GM19035 (cell line): Measurements from ENCODE around the gene NEDD4.
"Not testable (repeated sequence)": the region's sequence is repeated elsewhere in the genome, so short reads cannot be mapped to it uniquely, and the experiment has no call there.

Source experiments
- ATAC-seq: cut with Tn5 transposase; IDR thresholded peaks from one replicate; pipeline ENCODE4 v1.9.1; 2021; ENCODE audit not compliant: unreplicated experiment

NEDD4 gene

GRCh38 chr15:55993111-55993803 lies at the start of gene NEDD4:
NEDD4 (minus strand) TSS chr15:55993612; CDS start chr15:55993555, 57 bp downstream.
- peak; percentile 95 for ATAC-seq

GRCh38 chr15:56042498-56042897 lies 49.1 kb upstream of the NEDD4 start:
- no peak for ATAC-seq

GRCh38 chr15:56042031-56042430 lies 48.6 kb upstream of the NEDD4 start:
- ATAC-seq: no peak

- ATAC-seq: no peak
Measured at GRCh38 chr15:56040081-56041035, 46.9 kb upstream of the NEDD4 start.

- ATAC-seq: no peak
Measured at GRCh38 chr15:56038707-56039106, 45.3 kb upstream of the NEDD4 start.

GRCh38 chr15:56038015-56038414 lies 44.6 kb upstream of the NEDD4 start:
- no peak for ATAC-seq

- no peak for ATAC-seq
Measured at GRCh38 chr15:56036546-56037067, 43.2 kb upstream of the NEDD4 start.

GRCh38 chr15:56035166-56035565 lies 41.8 kb upstream of the NEDD4 start:
- no peak for ATAC-seq

GRCh38 chr15:56034514-56034913 lies 41.1 kb upstream of the NEDD4 start:
- no peak for ATAC-seq

GRCh38 chr15:56032373-56032772 lies 39.0 kb upstream of the NEDD4 start:
- no peak for ATAC-seq

- no peak for ATAC-seq
Measured at GRCh38 chr15:56031836-56032235, 38.4 kb upstream of the NEDD4 start.

- no peak for ATAC-seq
Measured at GRCh38 chr15:56031402-56031801, 38.0 kb upstream of the NEDD4 start.

GRCh38 chr15:56028430-56028829 lies 35.0 kb upstream of the NEDD4 start:
- ATAC-seq: no peak

GRCh38 chr15:56023160-56023559 lies 29.7 kb upstream of the NEDD4 start:
- ATAC-seq: not testable (repeated sequence)

- no peak for ATAC-seq
Measured at GRCh38 chr15:56019819-56020486, 26.5 kb upstream of the NEDD4 start.

- ATAC-seq: no peak
Measured at GRCh38 chr15:56019060-56019793, 25.8 kb upstream of the NEDD4 start.

- ATAC-seq: no peak
Measured at GRCh38 chr15:56017920-56018319, 24.5 kb upstream of the NEDD4 start.

- no peak for ATAC-seq
Measured at GRCh38 chr15:56017511-56017910, 24.1 kb upstream of the NEDD4 start.

GRCh38 chr15:56016281-56016680 lies 22.9 kb upstream of the NEDD4 start:
- ATAC-seq: no peak

GRCh38 chr15:56014677-56015076 lies 21.3 kb upstream of the NEDD4 start:
- ATAC-seq: no peak

GRCh38 chr15:56007053-56007452 lies 13.6 kb upstream of the NEDD4 start:
- ATAC-seq: not testable (repeated sequence)
